ENCODE measurements around the gene FRS2. TPM values are rescaled to one million over a fixed set of nuclear protein-coding genes. Genes with fewer than 3 reads are reported as not detected.
A peak's percentile ranks its signal among the peaks of the same experiment; 100 is the strongest.

The FRS2 gene
- total and polyA plus RNA-seq, 10 of the 15 experiments (the other 5 are each of a cell fraction or from before 2014, with no cell fraction given): 1.1 to 13.1 (median 5.9) TPM

DNA sequence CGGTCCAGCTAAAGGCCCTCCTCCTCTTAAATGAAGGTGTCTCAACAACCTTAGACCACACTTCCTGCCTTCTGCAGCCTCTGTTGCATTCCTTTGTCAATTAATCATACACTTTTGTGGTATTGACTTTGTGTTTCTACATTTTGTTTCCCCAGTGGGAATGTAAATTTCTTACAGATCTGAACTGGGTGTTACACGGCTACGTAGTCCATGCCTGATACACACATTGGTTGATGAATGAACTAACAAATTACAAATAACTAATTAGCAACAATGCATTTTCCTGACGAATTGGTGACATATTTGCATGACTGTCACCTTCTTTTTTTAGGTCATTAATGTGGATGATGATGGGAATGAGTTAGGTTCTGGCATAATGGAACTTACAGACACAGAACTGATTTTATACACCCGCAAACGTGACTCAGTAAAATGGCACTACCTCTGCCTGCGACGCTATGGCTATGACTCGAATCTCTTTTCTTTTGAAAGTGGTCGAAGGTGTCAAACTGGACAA lies 99.9 kb downstream of the FRS2 start (continued):
- TF ChIP-seq, protein P1, sequence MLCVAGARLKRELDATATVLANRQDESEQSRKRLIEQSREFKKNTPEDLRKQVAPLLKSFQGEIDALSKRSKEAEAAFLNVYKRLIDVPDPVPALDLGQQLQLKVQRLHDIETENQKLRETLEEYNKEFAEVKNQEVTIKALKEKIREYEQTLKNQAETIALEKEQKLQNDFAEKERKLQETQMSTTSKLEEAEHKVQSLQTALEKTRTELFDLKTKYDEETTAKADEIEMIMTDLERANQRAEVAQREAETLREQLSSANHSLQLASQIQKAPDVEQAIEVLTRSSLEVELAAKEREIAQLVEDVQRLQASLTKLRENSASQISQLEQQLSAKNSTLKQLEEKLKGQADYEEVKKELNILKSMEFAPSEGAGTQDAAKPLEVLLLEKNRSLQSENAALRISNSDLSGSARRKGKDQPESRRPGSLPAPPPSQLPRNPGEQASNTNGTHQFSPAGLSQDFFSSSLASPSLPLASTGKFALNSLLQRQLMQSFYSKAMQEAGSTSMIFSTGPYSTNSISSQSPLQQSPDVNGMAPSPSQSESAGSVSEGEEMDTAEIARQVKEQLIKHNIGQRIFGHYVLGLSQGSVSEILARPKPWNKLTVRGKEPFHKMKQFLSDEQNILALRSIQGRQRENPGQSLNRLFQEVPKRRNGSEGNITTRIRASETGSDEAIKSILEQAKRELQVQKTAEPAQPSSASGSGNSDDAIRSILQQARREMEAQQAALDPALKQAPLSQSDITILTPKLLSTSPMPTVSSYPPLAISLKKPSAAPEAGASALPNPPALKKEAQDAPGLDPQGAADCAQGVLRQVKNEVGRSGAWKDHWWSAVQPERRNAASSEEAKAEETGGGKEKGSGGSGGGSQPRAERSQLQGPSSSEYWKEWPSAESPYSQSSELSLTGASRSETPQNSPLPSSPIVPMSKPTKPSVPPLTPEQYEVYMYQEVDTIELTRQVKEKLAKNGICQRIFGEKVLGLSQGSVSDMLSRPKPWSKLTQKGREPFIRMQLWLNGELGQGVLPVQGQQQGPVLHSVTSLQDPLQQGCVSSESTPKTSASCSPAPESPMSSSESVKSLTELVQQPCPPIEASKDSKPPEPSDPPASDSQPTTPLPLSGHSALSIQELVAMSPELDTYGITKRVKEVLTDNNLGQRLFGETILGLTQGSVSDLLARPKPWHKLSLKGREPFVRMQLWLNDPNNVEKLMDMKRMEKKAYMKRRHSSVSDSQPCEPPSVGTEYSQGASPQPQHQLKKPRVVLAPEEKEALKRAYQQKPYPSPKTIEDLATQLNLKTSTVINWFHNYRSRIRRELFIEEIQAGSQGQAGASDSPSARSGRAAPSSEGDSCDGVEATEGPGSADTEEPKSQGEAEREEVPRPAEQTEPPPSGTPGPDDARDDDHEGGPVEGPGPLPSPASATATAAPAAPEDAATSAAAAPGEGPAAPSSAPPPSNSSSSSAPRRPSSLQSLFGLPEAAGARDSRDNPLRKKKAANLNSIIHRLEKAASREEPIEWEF (IDR thresholded peaks at IDR 0.05; ENCODE audit: insufficient replicate concordance, low read depth, low read length): no peak

DNA sequence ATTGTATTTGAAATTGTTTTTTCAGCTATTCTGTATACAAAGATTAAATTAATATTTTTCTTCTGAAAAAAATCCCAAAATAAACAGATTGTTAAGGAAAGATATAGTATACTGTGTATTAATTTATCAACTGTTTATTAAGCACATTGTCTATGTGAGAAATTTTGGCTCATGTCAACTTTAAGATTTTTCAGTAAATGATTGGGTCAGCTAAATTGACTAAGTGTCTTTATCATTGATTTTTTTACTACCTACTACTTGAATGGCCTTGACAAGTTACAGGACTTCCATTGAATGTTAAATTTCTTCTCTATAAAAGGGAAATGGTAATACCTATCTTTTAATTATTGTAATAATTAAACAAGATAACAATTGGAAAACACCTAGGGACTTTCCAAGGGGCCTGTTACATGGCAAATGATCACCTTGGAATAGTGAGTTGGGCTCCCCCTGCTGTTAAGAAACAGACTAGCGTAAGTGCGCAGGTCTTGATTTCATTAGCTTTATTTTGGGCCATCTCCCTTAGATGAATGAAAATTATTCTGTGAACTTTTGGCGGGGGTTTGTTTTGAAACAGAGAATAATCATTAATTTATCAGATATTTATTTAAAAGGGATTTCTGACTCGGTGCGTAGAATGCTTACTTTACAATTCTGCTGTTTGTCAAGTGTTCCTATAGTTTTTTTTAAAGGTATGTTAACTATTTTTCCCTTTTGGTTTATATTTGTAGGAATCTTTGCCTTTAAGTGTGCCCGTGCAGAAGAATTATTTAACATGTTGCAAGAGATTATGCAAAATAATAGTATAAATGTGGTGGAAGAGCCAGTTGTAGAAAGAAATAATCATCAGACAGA lies 100.6 kb downstream of the FRS2 start:
- in situ Hi-C loops (cut with MboI): loop anchor here (5.0 to 10.0 kb wide), 3 partner anchors 186 to 416 kb away; partner anchors contain the start of gene YEATS4
- no TSS peak for BruUV-seq (replicated peaks)
- H3K4me1 ChIP-seq (ENCODE audit: control insufficient read depth, insufficient read depth, low read length): no peaks in the 10 kb centered on the region
- H3K4me3 ChIP-seq: no peak overlapping the region
- ATAC-seq (peak; percentile 97), DNase-seq (ENCODE audit: low read depth, low spot score) (peak; percentile 15), FAIRE-seq (peak; percentile 84)
- no peak overlapping the region for H2AFZ ChIP-seq (ENCODE audit: control insufficient read depth, low read depth, low read length)
- ChIA-PET RAD21 (ENCODE audit: unreplicated experiment) (interaction anchor here (0.6 to 5.1 kb wide), 27 partner anchors 8 to 415 kb away, joined by 3 to 65 read pairs (median 4); partner anchors contain the start of genes CCT2 and FRS2), SMC1A (ENCODE audit: uncharacterized antibody, unreplicated experiment) (interaction anchor here (0.6 to 8.3 kb wide), 43 partner anchors 9 to 418 kb away, joined by 3 to 94 read pairs (median 4); partner anchors contain the start of gene FRS2), POLR2A (interaction anchor here (0.6 to 1.7 kb wide), 3 partner anchors 8 to 212 kb away, joined by 3 read pairs; no protein-coding TSS in a partner anchor), CTCF (interaction anchor here (0.6 to 9.0 kb wide), 49 partner anchors 8 to 416 kb away, joined by 3 to 129 read pairs (median 6); partner anchors contain the start of genes CCT2, FRS2 and LYZ)
- H3K9ac ChIP-seq (ENCODE audit: control insufficient read depth, insufficient read depth, low read length): no peak overlapping the region
- no peaks in the 10 kb centered on the region for H3K27me3 ChIP-seq (replicated peaks in 1 of 2; ENCODE audit: control insufficient read depth in 2 of 2, insufficient read depth in 2 of 2, low read length in 1 of 2)
- no peaks in the 10 kb centered on the region for H3K9me3 ChIP-seq (replicated peaks; ENCODE audit: control insufficient read depth, insufficient read depth, low read length)
- H4K20me1 ChIP-seq (ENCODE audit: control insufficient read depth, insufficient read depth): no peaks in the 10 kb centered on the region
- H3K4me2 ChIP-seq (ENCODE audit: control insufficient read depth, insufficient read depth): no peak overlapping the region
- WGBS (ENCODE audit: insufficient coverage, insufficient replicate concordance, low lambda C conversion rate, missing lambda C conversion rate): 35% methylated on average over 6 of the region's 6 CpGs
- intact Hi-C loops (cut with micrococcal nuclease; ENCODE audit: unreplicated experiment): loop anchor here (1.0 to 5.0 kb wide), 6 partner anchors 100 to 416 kb away; partner anchors contain the start of gene FRS2
- H3K36me3 ChIP-seq (ENCODE audit: control insufficient read depth in 2 of 2, insufficient read depth in 2 of 2, low read length in 1 of 2): peaks cover 6 to 21% of the 10 kb centered on the region in 2 experiments
- H3K79me2 ChIP-seq (ENCODE audit: control insufficient read depth, insufficient read depth, low read length): no peaks in the 10 kb centered on the region
- H3K27ac ChIP-seq (ENCODE audit: control insufficient read depth, insufficient read depth): no peak overlapping the region; the same call in 1 of the 2 replicates
- TF ChIP-seq IKZF1 (conservative IDR thresholded peaks at IDR 0.05): no peak
- TF ChIP-seq TCF7 (IDR thresholded peaks at IDR 0.05; ENCODE audit: borderline replicate concordance): no peak
- no peak for TF ChIP-seq MTA3 (IDR thresholded peaks at IDR 0.05; ENCODE audit: borderline replicate concordance, low read length)
- no peak for TF ChIP-seq CREM (IDR thresholded peaks at IDR 0.05; ENCODE audit: low read depth)
- TF ChIP-seq, protein P2, sequence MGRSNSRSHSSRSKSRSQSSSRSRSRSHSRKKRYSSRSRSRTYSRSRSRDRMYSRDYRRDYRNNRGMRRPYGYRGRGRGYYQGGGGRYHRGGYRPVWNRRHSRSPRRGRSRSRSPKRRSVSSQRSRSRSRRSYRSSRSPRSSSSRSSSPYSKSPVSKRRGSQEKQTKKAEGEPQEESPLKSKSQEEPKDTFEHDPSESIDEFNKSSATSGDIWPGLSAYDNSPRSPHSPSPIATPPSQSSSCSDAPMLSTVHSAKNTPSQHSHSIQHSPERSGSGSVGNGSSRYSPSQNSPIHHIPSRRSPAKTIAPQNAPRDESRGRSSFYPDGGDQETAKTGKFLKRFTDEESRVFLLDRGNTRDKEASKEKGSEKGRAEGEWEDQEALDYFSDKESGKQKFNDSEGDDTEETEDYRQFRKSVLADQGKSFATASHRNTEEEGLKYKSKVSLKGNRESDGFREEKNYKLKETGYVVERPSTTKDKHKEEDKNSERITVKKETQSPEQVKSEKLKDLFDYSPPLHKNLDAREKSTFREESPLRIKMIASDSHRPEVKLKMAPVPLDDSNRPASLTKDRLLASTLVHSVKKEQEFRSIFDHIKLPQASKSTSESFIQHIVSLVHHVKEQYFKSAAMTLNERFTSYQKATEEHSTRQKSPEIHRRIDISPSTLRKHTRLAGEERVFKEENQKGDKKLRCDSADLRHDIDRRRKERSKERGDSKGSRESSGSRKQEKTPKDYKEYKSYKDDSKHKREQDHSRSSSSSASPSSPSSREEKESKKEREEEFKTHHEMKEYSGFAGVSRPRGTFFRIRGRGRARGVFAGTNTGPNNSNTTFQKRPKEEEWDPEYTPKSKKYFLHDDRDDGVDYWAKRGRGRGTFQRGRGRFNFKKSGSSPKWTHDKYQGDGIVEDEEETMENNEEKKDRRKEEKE (IDR thresholded peaks at IDR 0.05): no peak
- TF ChIP-seq SREBF2 (IDR thresholded peaks at IDR 0.05; ENCODE audit: low read length): no peak
- TF ChIP-seq NFXL1 (IDR thresholded peaks at IDR 0.05; ENCODE audit: borderline replicate concordance): no peak
- TF ChIP-seq TAF1 (IDR thresholded peaks at IDR 0.05; ENCODE audit: borderline replicate concordance, low read depth, low read length): no peak
- no peak for TF ChIP-seq JUNB (IDR thresholded peaks at IDR 0.05)
- peak; percentile 20; the same call in 1 of the 2 replicates for TF ChIP-seq MTA2 (IDR thresholded peaks at IDR 0.05; ENCODE audit: low read depth)

All from GM12878 (cell line).